Measurements from ENCODE around the gene CCDC181.

DNA sequence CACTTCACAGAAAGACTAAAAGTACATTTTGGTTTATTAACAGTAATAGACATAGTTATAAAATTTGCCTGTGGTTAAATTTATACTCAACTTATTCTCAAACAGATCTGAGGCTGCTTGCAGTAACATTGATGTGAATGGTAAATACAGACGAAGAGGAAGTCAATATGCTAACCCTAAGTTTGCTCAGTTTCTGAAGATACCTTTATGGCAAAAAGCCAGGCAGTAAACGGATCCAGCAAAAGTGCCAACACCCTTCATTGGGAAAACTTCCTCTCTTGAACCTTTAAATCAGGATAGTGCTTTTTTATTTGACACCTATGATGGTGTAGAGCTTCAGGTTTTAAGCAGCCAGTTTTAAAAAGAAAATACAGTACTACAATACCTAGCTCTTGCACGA, 16.6 kb upstream of the CCDC181 start:
- TF ChIP-seq, protein P1, sequence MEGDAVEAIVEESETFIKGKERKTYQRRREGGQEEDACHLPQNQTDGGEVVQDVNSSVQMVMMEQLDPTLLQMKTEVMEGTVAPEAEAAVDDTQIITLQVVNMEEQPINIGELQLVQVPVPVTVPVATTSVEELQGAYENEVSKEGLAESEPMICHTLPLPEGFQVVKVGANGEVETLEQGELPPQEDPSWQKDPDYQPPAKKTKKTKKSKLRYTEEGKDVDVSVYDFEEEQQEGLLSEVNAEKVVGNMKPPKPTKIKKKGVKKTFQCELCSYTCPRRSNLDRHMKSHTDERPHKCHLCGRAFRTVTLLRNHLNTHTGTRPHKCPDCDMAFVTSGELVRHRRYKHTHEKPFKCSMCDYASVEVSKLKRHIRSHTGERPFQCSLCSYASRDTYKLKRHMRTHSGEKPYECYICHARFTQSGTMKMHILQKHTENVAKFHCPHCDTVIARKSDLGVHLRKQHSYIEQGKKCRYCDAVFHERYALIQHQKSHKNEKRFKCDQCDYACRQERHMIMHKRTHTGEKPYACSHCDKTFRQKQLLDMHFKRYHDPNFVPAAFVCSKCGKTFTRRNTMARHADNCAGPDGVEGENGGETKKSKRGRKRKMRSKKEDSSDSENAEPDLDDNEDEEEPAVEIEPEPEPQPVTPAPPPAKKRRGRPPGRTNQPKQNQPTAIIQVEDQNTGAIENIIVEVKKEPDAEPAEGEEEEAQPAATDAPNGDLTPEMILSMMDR (IDR thresholded peaks at IDR 0.05 in 4 of 5, conservative IDR thresholded peaks at IDR 0.05 in 1 of 5), result no peak
- no peak for TF ChIP-seq POLR2A (IDR thresholded peaks at IDR 0.05)

All from gastrocnemius medialis (tissue), 4 donors.